Mesenchymal stem cell (in vitro differentiated cells and primary cell): ENCODE measurements around the gene SETD7.
A peak's percentile ranks its signal among the peaks of the same experiment; 100 is the strongest.

ENCODE experiments used
- DNase-seq: peaks from one replicate; pipeline ENCODE4 v3.0.0-alpha.2; 2013
- H2AFZ ChIP-seq: one replicate; pipeline ENCODE4 v1.6.1; 2013; ENCODE audit warnings: low read depth, mild to moderate bottlenecking, control low read depth, inconsistent platforms, low read length, moderate library complexity
- H2AK5ac ChIP-seq: 2 replicates; pipeline ENCODE4 v1.6.1; 2013; ENCODE audit warnings: low read length, moderate library complexity, mild to moderate bottlenecking, inconsistent platforms; ENCODE audit not compliant: severe bottlenecking
- H2BK120ac ChIP-seq: one replicate; pipeline ENCODE4 v1.6.1; 2013; ENCODE audit warnings: low read depth, mild to moderate bottlenecking, inconsistent platforms, low read length, moderate library complexity
- H2BK12ac ChIP-seq, 2 experiments: one replicate each; pipeline ENCODE4 v1.6.1; 2013; ENCODE audit warnings: inconsistent platforms in 2 of 2, low read length in 2 of 2, mild to moderate bottlenecking in 2 of 2, moderate library complexity in 2 of 2, control low read depth in 1 of 2
- H2BK15ac ChIP-seq: one replicate; pipeline ENCODE4 v1.6.1; 2013; ENCODE audit warnings: mild to moderate bottlenecking, low read depth, inconsistent platforms; ENCODE audit not compliant: poor library complexity, severe bottlenecking
- H2BK5ac ChIP-seq: 2 replicates; pipeline ENCODE4 v1.6.1; 2013; ENCODE audit warnings: low read depth, mild to moderate bottlenecking, low read length, control low read depth, inconsistent platforms; ENCODE audit not compliant: poor library complexity, severe bottlenecking
- H3K14ac ChIP-seq, 2 experiments: one replicate each; pipeline ENCODE4 v1.6.1; 2013; ENCODE audit warnings: inconsistent platforms in 2 of 2, low read length in 2 of 2, control low read depth in 1 of 2, mild to moderate bottlenecking in 1 of 2, moderate library complexity in 1 of 2
- H3K18ac ChIP-seq, 2 experiments: one replicate each; pipeline ENCODE4 v1.6.1; 2013; ENCODE audit warnings: inconsistent platforms in 2 of 2, low read length in 2 of 2, control low read depth in 1 of 2, low read depth in 1 of 2, mild to moderate bottlenecking in 1 of 2
- H3K23ac ChIP-seq, 2 experiments: one replicate each; pipeline ENCODE4 v1.6.1; 2013; ENCODE audit warnings: inconsistent platforms in 2 of 2, low read length in 2 of 2, mild to moderate bottlenecking in 2 of 2, moderate library complexity in 2 of 2, control low read depth in 1 of 2
- H3K27ac ChIP-seq: 2 replicates; pipeline ENCODE4 v1.5.1; 2013; ENCODE audit warnings: mild to moderate bottlenecking, moderate library complexity, low read length, control low read depth, inconsistent platforms; ENCODE audit not compliant: poor library complexity, severe bottlenecking
- H3K27me3 ChIP-seq, 2 experiments: 2 replicates each; pipeline versions ENCODE4 v1.6.1 to v1.7.0; 2013; ENCODE audit warnings: low read length in 2 of 2, mild to moderate bottlenecking in 2 of 2, moderate library complexity in 2 of 2, control low read depth in 1 of 2, inconsistent platforms in 1 of 2; ENCODE audit not compliant: control insufficient read depth in 1 of 2, insufficient read depth in 1 of 2
- H3K36me3 ChIP-seq, 2 experiments: 2 replicates each; pipeline versions ENCODE4 v1.6.1 to v1.7.0; 2013; ENCODE audit warnings: low read length in 2 of 2, control low read depth in 1 of 2, inconsistent platforms in 1 of 2, low read depth in 1 of 2, mild to moderate bottlenecking in 1 of 2; ENCODE audit not compliant: insufficient read depth in 2 of 2, control insufficient read depth in 1 of 2
- H3K4ac ChIP-seq, 2 experiments: one replicate each; pipeline ENCODE4 v1.6.1; 2013; ENCODE audit warnings: inconsistent platforms in 2 of 2, low read length in 2 of 2, mild to moderate bottlenecking in 2 of 2, moderate library complexity in 2 of 2, control low read depth in 1 of 2, low read depth in 1 of 2
- H3K4me1 ChIP-seq: 2 replicates; pipeline ENCODE4 v1.6.1; 2013; ENCODE audit warnings: low read depth, low read length, control low read depth; ENCODE audit not compliant: control insufficient read depth, insufficient read depth
- H3K4me2 ChIP-seq: 2 replicates; pipeline ENCODE4 v1.6.1; 2013; ENCODE audit warnings: low read length, mild to moderate bottlenecking, inconsistent platforms; ENCODE audit not compliant: poor library complexity, severe bottlenecking
- H3K4me3 ChIP-seq, 2 experiments: 2 replicates each; pipeline versions ENCODE4 v1.5.1 to v1.7.0; 2013; ENCODE audit warnings: low read length in 2 of 2, mild to moderate bottlenecking in 2 of 2, control low read depth in 1 of 2, low read depth in 1 of 2; ENCODE audit not compliant: insufficient read depth in 1 of 2
- H3K79me1 ChIP-seq: replicated peaks from 2 replicates; pipeline ENCODE4 v1.6.1; 2013; ENCODE audit warnings: mild to moderate bottlenecking, control low read depth, low read length, inconsistent platforms; ENCODE audit not compliant: poor library complexity, severe bottlenecking
- H3K9ac ChIP-seq: 2 replicates; pipeline ENCODE4 v1.7.0; 2013; ENCODE audit warnings: mild to moderate bottlenecking, low read length, moderate library complexity
- H3K9me3 ChIP-seq: 2 replicates; pipeline ENCODE4 v1.7.0; 2013; ENCODE audit warnings: mild to moderate bottlenecking, low read length; ENCODE audit not compliant: control insufficient read depth
- H4K8ac ChIP-seq: one replicate; pipeline ENCODE4 v1.6.1; 2013; ENCODE audit warnings: inconsistent platforms, mild to moderate bottlenecking, low read length, moderate library complexity
- H4K91ac ChIP-seq: one replicate; pipeline ENCODE4 v1.6.1; 2013; ENCODE audit warnings: mild to moderate bottlenecking, low read length, inconsistent platforms
- WGBS: methylation state at CpG from one replicate; pipeline ENCODE4 v1.1.7; 2013; ENCODE audit warnings: mixed read lengths; 5-methylcytosine and 5-hydroxymethylcytosine counted together

The SETD7 gene

GRCh38 chr4:139596684-139597279, 40.8 kb upstream of the SETD7 start:
- H3K36me3 ChIP-seq = peaks cover 0 to 3% of the 10 kb centered on the region in 2 experiments
- no peak for DNase-seq
- no peak overlapping the region for H4K8ac ChIP-seq
- H2BK120ac ChIP-seq = no peak overlapping the region
- no peak overlapping the region for H3K4me2 ChIP-seq
- no peak overlapping the region for H3K23ac ChIP-seq
- no peak overlapping the region for H3K4ac ChIP-seq
- no peaks in the 10 kb centered on the region for H3K9me3 ChIP-seq
- H2BK15ac ChIP-seq = no peak overlapping the region
- no peak overlapping the region for H2BK5ac ChIP-seq
- H3K4me3 ChIP-seq = peak overlapping the region in 1 of 2 experiments; percentile 39
- H3K9ac ChIP-seq = peak overlapping the region; percentile 62
- H3K79me1 ChIP-seq = no peaks in the 10 kb centered on the region
- H3K14ac ChIP-seq = no peak overlapping the region
- no peak overlapping the region for H4K91ac ChIP-seq
- H2AK5ac ChIP-seq = no peak overlapping the region
- H3K4me1 ChIP-seq = peaks cover 14% of the 10 kb centered on the region
- no peak overlapping the region for H2AFZ ChIP-seq
- H3K27me3 ChIP-seq = no peaks in the 10 kb centered on the region
- no peak overlapping the region for H2BK12ac ChIP-seq
- H3K18ac ChIP-seq = no peak overlapping the region
- WGBS = 43% methylated on average over 2 of the region's 4 CpGs
- H3K27ac ChIP-seq = no peak overlapping the region

GRCh38 chr4:139596034-139596683, 40.1 kb upstream of the SETD7 start:
- Histone ChIP-seq H3K14ac (no peak overlapping the region), H3K4me2 (no peak overlapping the region), H3K4me3 (peak overlapping the region in 1 of 2 experiments; percentile 39), H4K91ac (no peak overlapping the region), H3K4me1 (peaks cover 14% of the 10 kb centered on the region), H3K36me3 (peaks cover 0 to 3% of the 10 kb centered on the region in 2 experiments), H2BK15ac (no peak overlapping the region), H3K79me1 (no peaks in the 10 kb centered on the region), H3K27me3 (no peaks in the 10 kb centered on the region), H2AK5ac (peak overlapping the region; percentile 38), H2BK120ac (no peak overlapping the region), H3K18ac (no peak overlapping the region), H2AFZ (no peak overlapping the region), H3K9me3 (no peaks in the 10 kb centered on the region), H3K23ac (peak overlapping the region in 1 of 2 experiments; percentile 91), H2BK5ac (no peak overlapping the region), H3K27ac (no peak overlapping the region), H3K4ac (no peak overlapping the region), H2BK12ac (no peak overlapping the region), H4K8ac (no peak overlapping the region), H3K9ac (peak overlapping the region; percentile 62)
- WGBS = 54% methylated on average over 3 of the region's 3 CpGs
- DNase-seq = peak; percentile 25

GRCh38 chr4:139594591-139595185, 38.7 kb upstream of the SETD7 start:
- no peak overlapping the region for H3K4me3 ChIP-seq
- no peaks in the 10 kb centered on the region for H3K79me1 ChIP-seq
- no peak overlapping the region for H3K27ac ChIP-seq
- H3K18ac ChIP-seq = no peak overlapping the region
- WGBS = 100% methylated on average over 3 of the region's 5 CpGs
- H2BK120ac ChIP-seq = no peak overlapping the region
- H2AK5ac ChIP-seq = peak overlapping the region; percentile 47
- no peak overlapping the region for H2BK12ac ChIP-seq
- no peak overlapping the region for H3K4me2 ChIP-seq
- no peaks in the 10 kb centered on the region for H3K27me3 ChIP-seq
- no peak overlapping the region for H2AFZ ChIP-seq
- no peaks in the 10 kb centered on the region for H3K9me3 ChIP-seq
- no peak for DNase-seq
- H4K8ac ChIP-seq = no peak overlapping the region
- H3K36me3 ChIP-seq = peaks cover 0 to 3% of the 10 kb centered on the region in 2 experiments
- H3K23ac ChIP-seq = no peak overlapping the region
- no peak overlapping the region for H2BK15ac ChIP-seq
- no peak overlapping the region for H3K14ac ChIP-seq
- H2BK5ac ChIP-seq = no peak overlapping the region
- no peak overlapping the region for H3K9ac ChIP-seq
- H4K91ac ChIP-seq = no peak overlapping the region
- H3K4me1 ChIP-seq = peaks cover 12% of the 10 kb centered on the region
- no peak overlapping the region for H3K4ac ChIP-seq

GRCh38 chr4:139593091-139593564, 37.1 kb upstream of the SETD7 start:
- no peaks in the 10 kb centered on the region for H3K27me3 ChIP-seq
- H3K9ac ChIP-seq = peak overlapping the region; percentile 28
- no peak overlapping the region for H3K4me3 ChIP-seq
- H3K79me1 ChIP-seq = no peaks in the 10 kb centered on the region
- H3K4ac ChIP-seq = no peak overlapping the region
- peaks cover 14% of the 10 kb centered on the region for H3K4me1 ChIP-seq
- H4K8ac ChIP-seq = no peak overlapping the region
- no peak overlapping the region for H3K4me2 ChIP-seq
- H3K27ac ChIP-seq = peak overlapping the region; percentile 92
- peak overlapping the region in 1 of 2 experiments; percentile 21 for H3K18ac ChIP-seq
- H2AK5ac ChIP-seq = peak overlapping the region; percentile 90
- no peak overlapping the region for H2BK12ac ChIP-seq
- no peaks in the 10 kb centered on the region for H3K36me3 ChIP-seq
- H4K91ac ChIP-seq = no peak overlapping the region
- H2BK5ac ChIP-seq = no peak overlapping the region
- 30% methylated on average over 3 of the region's 4 CpGs for WGBS
- peak; percentile 79 for DNase-seq
- no peak overlapping the region for H2BK120ac ChIP-seq
- H2BK15ac ChIP-seq = no peak overlapping the region
- no peaks in the 10 kb centered on the region for H3K9me3 ChIP-seq
- no peak overlapping the region for H3K23ac ChIP-seq
- H3K14ac ChIP-seq = peak overlapping the region in 1 of 2 experiments; percentile 82
- H2AFZ ChIP-seq = no peak overlapping the region
